NCI-H146 treated with DMSO at 0.1 percent for 48 hours (cell line): ENCODE results near the gene DTYMK.

Source experiments
- DNase-seq: peaks from one replicate; lab custom pipeline; 2025; ENCODE audit not compliant: unreplicated experiment; lab: John Stamatoyannopoulos, UW

The DTYMK gene

GRCh38 chr2:241627675-241628074, 58.9 kb downstream of the DTYMK start:
- no peak for DNase-seq
